ENCODE data around the gene ZSCAN10.
"Not testable (repeated sequence)": the region's sequence is repeated elsewhere in the genome, so short reads cannot be mapped to it uniquely, and the experiment has no call there.

ZSCAN10 gene

DNA sequence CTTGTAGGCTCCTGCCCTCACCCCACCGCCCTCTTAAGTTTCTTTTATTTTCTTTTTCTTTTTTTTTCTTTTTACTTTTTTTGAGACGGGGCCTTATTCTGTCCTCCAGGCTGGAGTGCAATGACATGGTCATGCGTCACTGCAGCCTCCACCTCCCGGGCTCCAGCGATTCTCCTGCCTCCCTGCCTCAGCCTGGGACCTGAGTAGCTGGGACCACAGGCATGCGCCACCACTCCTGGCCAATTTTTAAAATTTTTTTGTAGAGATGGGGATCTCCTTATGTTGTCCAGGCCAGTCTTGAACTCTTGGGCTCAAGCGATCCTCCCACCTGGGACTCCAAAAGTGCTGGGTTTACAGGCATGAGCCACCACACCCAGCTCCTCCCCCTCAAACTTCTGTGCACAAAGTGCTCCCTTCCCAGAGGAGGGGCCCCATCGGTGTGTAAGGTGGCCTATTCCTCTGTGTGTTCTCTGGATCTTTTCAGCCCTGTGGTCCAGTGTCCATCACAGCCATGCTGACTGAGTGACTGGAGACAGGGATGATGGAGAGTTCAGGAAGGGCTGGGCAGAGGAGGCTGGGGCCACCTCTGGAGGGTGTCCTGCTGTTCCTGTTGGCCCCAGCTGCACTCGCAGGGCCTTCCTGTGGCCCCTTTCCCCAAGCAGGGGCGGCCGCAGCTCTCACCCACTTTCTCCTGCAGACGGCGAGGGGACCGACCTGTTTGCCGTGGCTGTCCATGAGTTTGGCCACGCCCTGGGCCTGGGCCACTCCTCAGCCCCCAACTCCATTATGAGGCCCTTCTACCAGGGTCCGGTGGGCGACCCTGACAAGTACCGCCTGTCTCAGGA is 42.5 kb downstream of the ZSCAN10 start:
- H3K27ac ChIP-seq, result no peak overlapping the region
- TF ChIP-seq ZFX (IDR thresholded peaks at IDR 0.05; ENCODE audit: borderline replicate concordance), result no peak
- TF ChIP-seq, protein P1, sequence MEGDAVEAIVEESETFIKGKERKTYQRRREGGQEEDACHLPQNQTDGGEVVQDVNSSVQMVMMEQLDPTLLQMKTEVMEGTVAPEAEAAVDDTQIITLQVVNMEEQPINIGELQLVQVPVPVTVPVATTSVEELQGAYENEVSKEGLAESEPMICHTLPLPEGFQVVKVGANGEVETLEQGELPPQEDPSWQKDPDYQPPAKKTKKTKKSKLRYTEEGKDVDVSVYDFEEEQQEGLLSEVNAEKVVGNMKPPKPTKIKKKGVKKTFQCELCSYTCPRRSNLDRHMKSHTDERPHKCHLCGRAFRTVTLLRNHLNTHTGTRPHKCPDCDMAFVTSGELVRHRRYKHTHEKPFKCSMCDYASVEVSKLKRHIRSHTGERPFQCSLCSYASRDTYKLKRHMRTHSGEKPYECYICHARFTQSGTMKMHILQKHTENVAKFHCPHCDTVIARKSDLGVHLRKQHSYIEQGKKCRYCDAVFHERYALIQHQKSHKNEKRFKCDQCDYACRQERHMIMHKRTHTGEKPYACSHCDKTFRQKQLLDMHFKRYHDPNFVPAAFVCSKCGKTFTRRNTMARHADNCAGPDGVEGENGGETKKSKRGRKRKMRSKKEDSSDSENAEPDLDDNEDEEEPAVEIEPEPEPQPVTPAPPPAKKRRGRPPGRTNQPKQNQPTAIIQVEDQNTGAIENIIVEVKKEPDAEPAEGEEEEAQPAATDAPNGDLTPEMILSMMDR (IDR thresholded peaks at IDR 0.05), result no peak

DNA sequence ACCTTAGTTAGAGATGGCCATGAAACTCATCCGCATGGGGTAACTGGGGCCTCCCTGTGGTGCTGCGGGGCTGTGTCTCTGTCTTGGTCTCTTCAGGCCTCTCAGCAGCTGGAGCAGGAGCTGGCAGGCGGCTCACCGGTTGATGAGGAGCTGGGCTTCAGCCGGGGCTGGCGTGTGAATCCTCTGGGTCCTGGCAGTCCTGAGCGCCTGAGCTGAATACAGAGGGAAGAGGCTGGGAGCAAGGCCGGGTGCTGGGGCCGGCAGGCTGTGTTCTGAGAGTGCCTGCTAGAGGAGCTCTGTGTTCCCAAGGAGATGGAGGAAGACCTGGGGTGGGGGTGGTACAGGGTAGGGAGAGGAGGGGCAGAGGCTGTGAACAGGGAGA is 43.4 kb downstream of the ZSCAN10 start:
- not testable (repeated sequence) for H3K27ac ChIP-seq

DNA sequence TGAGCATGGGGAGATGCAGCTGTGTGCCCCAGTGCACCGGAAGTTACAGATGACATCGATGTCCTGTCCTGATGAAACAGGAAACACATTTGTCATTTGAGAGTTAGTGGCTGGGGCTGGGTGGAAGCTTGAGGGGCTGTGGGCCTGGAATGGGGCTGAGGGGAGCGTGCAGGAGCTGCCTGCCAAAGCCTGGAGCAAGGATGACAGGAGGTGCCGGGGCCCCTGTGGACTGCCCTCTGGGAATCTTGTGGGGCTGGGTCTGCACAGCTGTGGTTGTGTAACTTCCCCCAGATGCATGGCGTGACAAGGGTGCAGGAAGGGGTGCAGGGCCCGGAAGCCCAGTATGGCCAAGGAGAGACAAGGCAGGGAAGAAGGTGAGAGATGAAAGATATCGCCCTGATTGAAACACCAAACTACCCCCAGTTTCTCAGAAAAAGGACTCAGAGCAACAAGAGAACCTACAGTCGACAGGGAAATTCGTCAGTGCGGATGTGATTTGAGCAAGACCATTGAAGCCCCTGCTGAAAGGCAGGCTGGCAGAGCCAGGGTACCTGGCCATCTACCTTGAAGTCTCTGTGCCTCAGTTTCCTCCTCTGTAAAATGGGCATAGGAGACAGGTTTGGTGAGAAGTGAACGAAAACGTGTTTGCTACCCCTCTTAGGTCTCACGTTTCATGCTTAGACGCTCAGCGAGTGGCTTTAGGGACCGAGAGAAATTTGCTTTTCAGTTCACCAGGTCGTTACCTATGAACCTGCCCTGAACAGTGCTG is 43.9 kb downstream of the ZSCAN10 start:
- TF ChIP-seq ZFX (IDR thresholded peaks at IDR 0.05; ENCODE audit: borderline replicate concordance), result no peak
- TF ChIP-seq, protein P1 (IDR thresholded peaks at IDR 0.05), result no peak
- no peak overlapping the region for H3K27ac ChIP-seq

DNA sequence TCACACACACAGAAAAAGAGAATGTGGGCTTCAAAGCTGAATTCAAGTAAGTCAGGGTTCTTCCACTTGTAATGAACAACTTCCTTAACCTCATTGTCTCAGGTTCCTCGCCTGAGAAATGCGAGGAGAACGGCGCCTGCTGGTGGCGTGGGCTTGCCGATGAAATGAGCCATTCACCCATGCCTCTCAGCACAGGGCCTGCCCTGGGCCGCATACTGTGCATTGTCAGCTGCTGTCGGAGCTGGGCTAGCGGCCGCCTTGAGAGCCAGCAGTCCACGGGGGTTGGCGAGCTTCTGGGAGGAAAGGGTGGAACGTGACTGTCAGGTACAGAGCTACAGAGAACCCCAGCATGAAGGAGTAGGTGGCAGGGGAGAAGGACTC is 45.8 kb downstream of the ZSCAN10 start:
- not testable (repeated sequence) for H3K27ac ChIP-seq

DNA sequence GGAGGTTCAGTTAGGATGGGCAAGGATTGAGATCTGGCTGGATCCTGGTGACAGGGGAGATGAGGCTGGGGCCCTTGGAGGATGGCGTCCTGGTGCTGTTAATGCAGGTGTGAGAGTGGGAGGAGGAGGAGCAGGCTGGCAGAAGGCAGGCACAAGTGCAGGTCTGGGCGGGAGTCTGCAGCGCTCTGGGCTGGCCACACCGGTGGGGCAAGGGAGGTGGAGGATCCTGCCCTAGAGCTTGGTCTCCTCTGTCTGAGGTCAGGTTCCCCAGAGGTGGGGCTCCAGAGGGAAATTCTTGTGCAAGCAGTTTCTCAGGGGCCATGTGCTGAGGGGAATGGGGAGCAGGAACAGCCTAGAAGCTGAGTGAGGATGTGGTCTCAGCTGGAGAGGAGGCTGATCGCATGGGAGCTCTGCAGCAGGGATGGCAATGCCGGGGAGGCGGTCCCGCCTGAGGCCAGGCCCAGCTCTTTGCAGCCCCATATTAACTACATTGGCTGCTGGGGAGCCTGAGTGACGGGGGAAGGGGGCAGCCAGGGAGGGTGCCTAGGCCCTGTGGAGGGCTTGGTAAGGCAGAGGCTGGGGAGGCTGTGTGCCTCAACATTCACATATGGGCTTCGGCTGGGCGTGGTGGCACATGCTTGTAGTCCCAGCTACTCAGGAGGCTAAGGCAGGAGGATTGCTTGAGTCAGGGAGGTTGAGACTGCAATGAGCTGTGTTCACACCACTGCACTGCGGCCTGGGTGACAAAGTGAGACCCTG is 46.3 kb downstream of the ZSCAN10 start:
- H3K27ac ChIP-seq, result not testable (repeated sequence)

DNA sequence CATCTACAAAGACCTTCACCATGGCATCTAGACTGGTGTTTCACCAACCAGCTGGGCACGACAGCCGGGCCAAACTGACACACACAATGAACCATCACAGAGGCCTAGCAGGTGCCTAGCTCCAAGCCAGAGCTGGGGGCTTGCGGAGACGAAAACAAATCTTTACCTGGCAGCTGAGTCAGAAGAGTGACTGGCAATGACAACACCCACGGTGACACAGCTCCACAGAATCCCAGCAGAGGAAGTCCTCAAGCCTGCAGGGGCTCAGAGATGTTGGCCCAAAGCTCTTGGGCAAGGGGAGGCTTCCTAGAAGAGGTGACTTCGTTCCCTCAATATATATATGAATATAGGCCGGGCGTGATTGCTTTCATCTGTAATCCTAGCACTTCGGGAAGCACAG is 47.6 kb downstream of the ZSCAN10 start:
- no peak overlapping the region for H3K27ac ChIP-seq
- TF ChIP-seq, protein P1 (IDR thresholded peaks at IDR 0.05), result no peak
- no peak for TF ChIP-seq ZFX (IDR thresholded peaks at IDR 0.05; ENCODE audit: borderline replicate concordance)

DNA sequence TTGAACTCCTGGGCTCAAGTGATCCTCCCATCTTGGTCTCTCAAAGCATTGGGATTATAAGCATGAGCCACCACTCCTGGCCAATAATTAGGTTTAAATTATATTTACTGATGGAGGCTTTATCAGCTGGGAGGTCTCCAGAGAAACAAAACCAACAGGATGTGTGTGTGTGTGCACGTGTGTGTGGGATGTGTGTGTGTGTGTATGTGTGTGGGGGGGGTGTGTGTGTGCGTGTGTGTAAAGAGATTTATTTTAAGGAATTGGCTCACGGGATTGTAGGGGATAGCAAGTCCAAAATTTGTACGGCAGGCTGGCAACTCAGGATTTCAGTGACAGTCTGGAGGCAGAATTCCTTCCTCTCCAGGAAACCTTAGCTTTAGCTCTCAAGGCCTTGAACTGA is 48.1 kb downstream of the ZSCAN10 start:
- H3K27ac ChIP-seq, result no peak overlapping the region
- TF ChIP-seq, protein P1 (IDR thresholded peaks at IDR 0.05), result no peak
- no peak for TF ChIP-seq ZFX (IDR thresholded peaks at IDR 0.05; ENCODE audit: borderline replicate concordance)

DNA sequence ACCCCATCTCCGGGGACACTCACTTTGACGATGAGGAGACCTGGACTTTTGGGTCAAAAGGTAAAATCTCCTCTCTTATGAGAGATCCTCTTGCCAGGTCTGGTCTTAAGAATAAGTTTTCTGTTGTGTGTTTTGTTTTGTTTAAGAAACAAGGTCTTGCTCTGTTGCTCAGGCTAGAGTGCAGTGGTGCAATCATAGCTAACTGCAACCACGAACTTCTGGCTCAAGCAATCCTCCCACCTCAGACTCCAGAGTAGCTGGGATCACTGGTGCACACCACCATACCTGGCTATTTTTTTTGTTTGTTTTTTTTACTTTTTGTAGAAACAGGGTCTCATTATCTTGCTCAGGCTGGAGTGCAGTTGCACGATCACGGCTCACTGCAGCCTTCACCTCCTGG is 48.6 kb downstream of the ZSCAN10 start:
- TF ChIP-seq, protein P1 (IDR thresholded peaks at IDR 0.05), result no peak
- no peak for TF ChIP-seq ZFX (IDR thresholded peaks at IDR 0.05; ENCODE audit: borderline replicate concordance)
- H3K27ac ChIP-seq, result no peak overlapping the region

Measured in 22Rv1 (cell line).